Aorta (tissue), 5 donors: ENCODE results near the gene OR2T10. TPM values are rescaled to one million over a fixed set of nuclear protein-coding genes. Genes with fewer than 3 reads are reported as not detected.

ENCODE experiments used
- ATAC-seq: fragments of 200-7000 bp; cut with Tn5 transposase; one replicate; pipeline ENCODE4 v1.9.1; 2022; ENCODE audit warnings: moderate library complexity; ENCODE audit not compliant: low FRiP score
- DNase-seq, 2 donors: peaks; one replicate each; pipeline ENCODE4 v3.0.0-alpha.2; 2020
- H3K27ac ChIP-seq, 2 donors: one replicate each; pipeline ENCODE4 v1.5.1; 2013; ENCODE audit warnings: low read length in 2 of 2, mild to moderate bottlenecking in 2 of 2, moderate library complexity in 2 of 2, control low read depth in 1 of 2, inconsistent platforms in 1 of 2, low read depth in 1 of 2
- H3K27me3 ChIP-seq, 2 donors: one replicate each; pipeline ENCODE4 v1.6.1; 2013; ENCODE audit warnings: control low read depth in 1 of 2, low read length in 1 of 2, mild to moderate bottlenecking in 1 of 2, moderate library complexity in 1 of 2; ENCODE audit not compliant: insufficient read depth in 2 of 2, control insufficient read depth in 1 of 2
- H3K36me3 ChIP-seq, 2 donors: one replicate each; pipeline ENCODE4 v1.6.1; 2013; ENCODE audit warnings: control low read depth in 1 of 2, low read length in 1 of 2, mild to moderate bottlenecking in 1 of 2; ENCODE audit not compliant: insufficient read depth in 2 of 2, control insufficient read depth in 1 of 2
- H3K4me1 ChIP-seq, 2 donors: one replicate each; pipeline ENCODE4 v1.6.1; 2013; ENCODE audit warnings: low read length in 2 of 2, control low read depth in 1 of 2, mild to moderate bottlenecking in 1 of 2, moderate library complexity in 1 of 2; ENCODE audit not compliant: insufficient read depth in 2 of 2, control insufficient read depth in 1 of 2
- H3K4me3 ChIP-seq, 2 donors: one replicate each; pipeline ENCODE4 v1.5.1; 2013; ENCODE audit warnings: low read length in 2 of 2, control low read depth in 1 of 2, mild to moderate bottlenecking in 1 of 2
- H3K9me3 ChIP-seq: one replicate; pipeline ENCODE4 v1.6.1; 2013; ENCODE audit warnings: mild to moderate bottlenecking, low read length; ENCODE audit not compliant: control insufficient read depth
- WGBS, 2 donors: extraction: QIAGEN DNeasy Blood & Tissue Kit; methylation state at CpG; one replicate each; pipeline ENCODE4 v1.1.7; 2013; 5-methylcytosine and 5-hydroxymethylcytosine counted together
- intact Hi-C, 2 donors: fragments of 100-400 bp; cut with DNase I; formaldehyde crosslinking; loops; one replicate each; pipeline versions ENCODE4 v1.14.2 to v1.15.0; 2022
- polyA plus RNA-seq, 2 donors: library from polyadenylated mRNA; stranded (reverse); fragments of 200-250 nt; gene quantifications; one replicate each; pipeline ENCODE4 v1.2.3, GENCODE V29; 2013
- total RNA-seq, 2 donors: library from RNA; stranded (reverse); fragmentation: NEBNext Ultra II Directional; extraction: Animal tissue kit (Norgen Biotek cat#: 25700); gene quantifications; one replicate each; pipeline ENCODE4 v1.2.1, GENCODE V29; 2021
- donor health status: healthy with polysubstance abuse.
- donor health status: Bipolar disorder and iron deficiency.
- donor health status: DM: no; HTN: no; CAD: no.
- donor health status: DM: no; HTN: no; CAD: no.
- donor health status: DM: yes; HTN: yes; CAD: no.

The OR2T10 gene
- total and polyA plus RNA-seq, 4 donors, result not detected

GRCh38 chr1:248618119-248618518 is 20.6 kb upstream of the OR2T10 start:
- Histone ChIP-seq H3K4me1 (no peaks in the 10 kb centered on the region), H3K27me3 (peaks cover 0 to 3% of the 10 kb centered on the region in 2 donors), H3K4me3 (no peak overlapping the region), H3K27ac (no peak overlapping the region), H3K36me3 (no peaks in the 10 kb centered on the region), H3K9me3 (no peaks in the 10 kb centered on the region)
- WGBS, 2 donors, result 64 to 66% methylated on average over 7 of the region's 7 CpGs
- ATAC-seq (no peak), DNase-seq (no peak)
- intact Hi-C loops, result no loop called here

GRCh38 chr1:248613742-248614141 is 16.2 kb upstream of the OR2T10 start:
- no peak for DNase-seq
- H3K9me3 ChIP-seq, result no peaks in the 10 kb centered on the region
- no peaks in the 10 kb centered on the region for H3K36me3 ChIP-seq
- intact Hi-C loops, result no loop called here
- 56 to 72% methylated on average over 1 of the region's 1 CpG for WGBS, 2 donors
- H3K27ac ChIP-seq, result no peak overlapping the region
- no peaks in the 10 kb centered on the region for H3K4me1 ChIP-seq
- H3K27me3 ChIP-seq, result peaks cover 0 to 3% of the 10 kb centered on the region in 2 donors
- H3K4me3 ChIP-seq, result no peak overlapping the region
- no peak for ATAC-seq

- Histone ChIP-seq H3K36me3 (no peaks in the 10 kb centered on the region), H3K4me1 (no peaks in the 10 kb centered on the region), H3K4me3 (no peak overlapping the region), H3K27ac (no peak overlapping the region), H3K9me3 (no peaks in the 10 kb centered on the region), H3K27me3 (peaks cover 0 to 3% of the 10 kb centered on the region in 2 donors)
- WGBS, 2 donors, result 63 to 81% methylated on average over 4 of the region's 4 CpGs
- intact Hi-C loops, result no loop called here
- no peak for ATAC-seq
- DNase-seq, result no peak
These were observed 14.4 kb upstream of the OR2T10 start for GRCh38 chr1:248611883-248612414.

- no peak overlapping the region for H3K27ac ChIP-seq
- no peak for ATAC-seq
- no peaks in the 10 kb centered on the region for H3K4me1 ChIP-seq
- H3K4me3 ChIP-seq, result no peak overlapping the region
- intact Hi-C loops, result no loop called here
- peaks cover 0 to 3% of the 10 kb centered on the region in 2 donors for H3K27me3 ChIP-seq
- WGBS, 2 donors, result 41 to 48% methylated on average over 3 of the region's 3 CpGs
- DNase-seq, result no peak
- no peaks in the 10 kb centered on the region for H3K36me3 ChIP-seq
- no peaks in the 10 kb centered on the region for H3K9me3 ChIP-seq
These were observed 12.8 kb upstream of the OR2T10 start for GRCh38 chr1:248610301-248610700.

- no peak for DNase-seq
- Histone ChIP-seq H3K9me3 (no peaks in the 10 kb centered on the region), H3K27me3 (no peaks in the 10 kb centered on the region), H3K36me3 (no peaks in the 10 kb centered on the region), H3K4me3 (no peak overlapping the region), H3K4me1 (no peaks in the 10 kb centered on the region), H3K27ac (no peak overlapping the region)
- WGBS, 2 donors, result 71 to 73% methylated on average over 8 of the region's 8 CpGs
- no peak for ATAC-seq
- intact Hi-C loops, result no loop called here
These were observed 1.9 kb upstream of the OR2T10 start for GRCh38 chr1:248599396-248599795.

GRCh38 chr1:248596615-248597014 is 885 bp downstream of the OR2T10 start:
- Histone ChIP-seq H3K4me1 (no peaks in the 10 kb centered on the region), H3K36me3 (no peaks in the 10 kb centered on the region), H3K4me3 (no peak overlapping the region), H3K27me3 (no peaks in the 10 kb centered on the region), H3K9me3 (no peaks in the 10 kb centered on the region), H3K27ac (no peak overlapping the region)
- 79 to 85% methylated on average over 2 of the region's 2 CpGs for WGBS, 2 donors
- intact Hi-C loops, result no loop called here
- DNase-seq (no peak), ATAC-seq (no peak)

- H3K27ac ChIP-seq, result no peak overlapping the region
- no peaks in the 10 kb centered on the region for H3K9me3 ChIP-seq
- H3K4me3 ChIP-seq, result no peak overlapping the region
- H3K27me3 ChIP-seq, result no peaks in the 10 kb centered on the region
- ATAC-seq (no peak), DNase-seq (no peak)
- intact Hi-C loops, result no loop called here
- WGBS, 2 donors, result 79 to 86% methylated on average over 5 of the region's 5 CpGs
- no peaks in the 10 kb centered on the region for H3K36me3 ChIP-seq
- H3K4me1 ChIP-seq, result no peaks in the 10 kb centered on the region
These were observed 4.3 kb downstream of the OR2T10 start for GRCh38 chr1:248593226-248593625.

GRCh38 chr1:248592655-248593054 is 4.8 kb downstream of the OR2T10 start:
- H3K27ac ChIP-seq, result no peak overlapping the region
- 60 to 66% methylated on average over 1 of the region's 1 CpG for WGBS, 2 donors
- H3K9me3 ChIP-seq, result no peaks in the 10 kb centered on the region
- no peaks in the 10 kb centered on the region for H3K27me3 ChIP-seq
- no peak for DNase-seq
- intact Hi-C loops, result no loop called here
- no peak for ATAC-seq
- no peaks in the 10 kb centered on the region for H3K36me3 ChIP-seq
- no peaks in the 10 kb centered on the region for H3K4me1 ChIP-seq
- H3K4me3 ChIP-seq, result no peak overlapping the region

GRCh38 chr1:248590055-248590454 is 7.4 kb downstream of the OR2T10 start:
- Histone ChIP-seq H3K4me3 (no peak overlapping the region), H3K27ac (no peak overlapping the region), H3K36me3 (no peaks in the 10 kb centered on the region), H3K27me3 (no peaks in the 10 kb centered on the region), H3K4me1 (no peaks in the 10 kb centered on the region), H3K9me3 (no peaks in the 10 kb centered on the region)
- ATAC-seq (no peak), DNase-seq (no peak)
- intact Hi-C loops, result no loop called here
- WGBS, 2 donors, result 90 to 91% methylated on average over 17 of the region's 17 CpGs
